Subcutaneous adipose tissue (tissue), 4 donors: ENCODE measurements around the gene CDK14. TPM values are rescaled to one million over a fixed set of nuclear protein-coding genes. Genes with fewer than 3 reads are reported as not detected.

Experiments used
- CTCF ChIP-seq: fragments of 450-650 bp; IDR thresholded peaks from one replicate; pipeline ENCODE4 v1.5.1; 2016; ENCODE audit warnings: low read depth, mild to moderate bottlenecking, control low read depth, antibody characterized with exemption, moderate library complexity
- total RNA-seq, 4 donors: library from RNA; depleted of rRNA; stranded (reverse); fragments of >200 nt; gene quantifications; one replicate each; pipeline ENCODE4 v1.1.0, GENCODE V29; 2016

Gene CDK14
- total RNA-seq, 4 donors from 2014 or later: 13.4 to 42.4 (median 24.7) TPM

- TF ChIP-seq CTCF: no peak
These were observed 502.4 kb downstream of the CDK14 start for GRCh38 chr7:91098566-91098965.

DNA sequence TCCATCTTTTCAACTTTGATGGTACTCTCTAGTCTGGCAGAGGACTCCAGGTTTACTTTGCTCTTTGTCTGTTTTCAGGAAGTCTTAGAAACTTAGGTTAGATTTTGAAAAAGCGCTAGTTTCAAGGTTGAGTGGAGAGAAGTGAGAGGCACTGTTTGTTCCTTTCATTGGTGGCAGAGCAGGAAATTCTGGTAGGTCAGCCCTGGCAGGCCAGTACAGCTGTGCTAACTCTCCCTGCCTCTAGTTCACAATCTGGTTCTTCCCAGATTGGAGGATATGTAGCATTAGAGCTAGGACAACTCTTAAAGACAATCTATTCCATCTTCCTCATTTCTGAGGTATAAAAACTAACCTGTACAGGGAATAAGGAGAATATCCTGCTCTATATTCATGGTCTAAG lies 507.2 kb downstream of the CDK14 start:
- no peak for TF ChIP-seq CTCF

- no peak for TF ChIP-seq CTCF
These were observed 511.3 kb downstream of the CDK14 start for GRCh38 chr7:91107460-91107859.

DNA sequence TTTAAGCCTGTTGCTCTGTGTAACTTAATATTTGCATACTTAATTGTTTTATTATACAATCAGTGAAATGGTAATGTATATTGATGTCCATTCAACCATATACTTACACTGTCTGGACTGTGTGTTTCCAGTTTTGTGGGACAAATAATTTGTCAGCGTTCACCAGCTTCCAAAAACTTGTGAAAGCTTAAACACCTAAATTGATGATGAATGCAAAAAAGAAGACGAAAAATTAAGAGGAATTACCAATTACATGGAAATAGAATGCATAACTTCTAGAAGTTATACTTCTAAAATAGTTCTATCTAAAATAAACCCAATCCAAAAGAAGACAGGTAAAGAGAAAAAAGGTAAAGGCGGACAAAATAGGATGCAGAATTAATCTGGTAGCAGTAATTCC lies 513.1 kb downstream of the CDK14 start:
- TF ChIP-seq CTCF: no peak

DNA sequence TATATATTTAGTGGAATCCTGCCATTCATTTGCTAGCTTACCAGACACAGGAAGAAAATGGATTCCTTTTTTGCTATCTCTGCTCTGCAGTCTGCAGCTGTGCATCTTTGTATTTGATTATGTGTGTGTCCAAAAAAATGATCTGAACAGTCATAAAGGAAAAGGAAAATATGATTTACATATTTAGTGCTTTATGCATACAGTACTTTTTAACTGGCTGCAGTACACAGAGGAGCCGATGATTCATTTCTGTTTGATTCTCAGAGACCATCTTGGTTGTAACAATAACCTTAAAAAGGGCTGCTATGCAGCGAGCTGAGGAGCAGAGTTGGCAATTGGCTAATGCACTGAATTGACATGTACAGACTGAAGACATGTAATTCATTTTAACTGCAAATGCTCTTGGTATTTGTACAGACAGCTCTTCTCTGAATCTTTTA lies 516.8 kb downstream of the CDK14 start:
- no peak for TF ChIP-seq CTCF

DNA sequence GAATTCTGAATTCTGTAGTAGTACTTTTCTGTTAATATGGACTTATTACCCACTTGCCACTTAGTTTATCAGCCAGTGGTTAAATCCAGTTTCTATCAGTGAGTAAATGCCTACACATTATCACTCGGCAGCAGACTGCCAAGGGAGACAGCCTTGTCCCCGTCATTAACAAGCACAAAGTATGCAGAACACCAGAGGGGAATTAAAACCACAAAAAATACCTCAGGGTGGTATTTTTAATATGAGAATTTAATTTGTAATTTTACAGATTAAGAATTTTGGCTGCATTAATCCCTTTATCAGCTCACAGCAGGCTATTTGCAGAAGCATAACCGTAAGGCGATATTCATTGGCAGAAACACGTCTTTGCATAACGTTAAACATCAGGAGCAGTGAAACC lies 518.1 kb downstream of the CDK14 start:
- no peak for TF ChIP-seq CTCF

- no peak for TF ChIP-seq CTCF
These were observed 530.6 kb downstream of the CDK14 start for GRCh38 chr7:91126762-91127161.
